Measurements from ENCODE around the gene CDC20. TPM values are rescaled to one million over a fixed set of nuclear protein-coding genes. Genes with fewer than 3 reads are reported as not detected.

The CDC20 gene
- total and polyA plus RNA-seq, 2 donors (not counting 1 experiment from before 2014, with no cell fraction given): 1.1 to 1.5 TPM

DNA sequence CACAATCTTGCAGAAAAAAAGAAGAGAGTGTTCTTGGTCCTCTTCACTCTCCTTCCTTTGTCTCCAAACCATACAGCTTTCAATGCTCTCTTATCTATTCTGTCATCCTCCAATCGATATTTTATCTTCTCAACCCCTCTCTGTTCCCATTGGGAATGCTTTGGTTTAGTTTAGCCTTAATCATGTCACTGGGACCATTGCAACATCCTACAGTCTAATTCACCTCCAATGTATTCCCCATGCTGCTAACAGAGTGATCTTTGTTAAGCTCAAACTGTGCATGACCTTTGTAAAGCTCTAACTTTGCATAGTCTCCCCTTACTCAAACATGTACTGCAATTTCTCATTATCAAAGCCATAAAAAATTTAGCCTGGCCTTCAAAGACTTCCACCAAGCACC lies 18.2 kb upstream of the CDC20 start:
- no peaks in the 10 kb centered on the region for H3K9me3 ChIP-seq (ENCODE audit: control extremely low read depth in 1 of 3, control insufficient read depth in 2 of 3, insufficient read depth in 1 of 3, low read length in 2 of 3)
- ATAC-seq (ENCODE audit: low read depth) (no peak), DNase-seq (no peak)
- no CpG with 5 or more reads among the region's 1 CpG for WGBS (ENCODE audit: insufficient coverage)
- no peaks in the 10 kb centered on the region for H3K4me1 Mint-ChIP-seq
- H3K27me3 Mint-ChIP-seq: no peaks in the 10 kb centered on the region
- CTCF ChIA-PET: interaction anchor here (1.0 kb wide), 1 partner anchor 74 kb away, joined by 3 read pairs; no protein-coding TSS in a partner anchor
- H3K27ac Mint-ChIP-seq: no peak overlapping the region
- H3K4me1 ChIP-seq (ENCODE audit: control insufficient read depth in 2 of 2, insufficient read depth in 2 of 2, low read length in 2 of 2): no peaks in the 10 kb centered on the region
- H3K4me3 ChIP-seq (ENCODE audit: control extremely low read depth in 1 of 5, extremely low read depth in 1 of 5, insufficient read depth in 1 of 5, low read depth in 2 of 5, low read length in 4 of 5): no peak overlapping the region
- POLR2A ChIA-PET: no interaction called here
- peaks cover 0 to 3% (median 0%) of the 10 kb centered on the region in 4 experiments for H3K27me3 ChIP-seq (replicated peaks in 1 of 4; ENCODE audit: control extremely low read depth in 1 of 4, control insufficient read depth in 3 of 4, insufficient read depth in 4 of 4, low read length in 3 of 4)
- no peak for TF ChIP-seq EZH2 (IDR thresholded peaks at IDR 0.05; ENCODE audit: borderline replicate concordance, insufficient read depth, low read depth, low read length, poor library complexity, severe bottlenecking)
- TF ChIP-seq, protein P1, sequence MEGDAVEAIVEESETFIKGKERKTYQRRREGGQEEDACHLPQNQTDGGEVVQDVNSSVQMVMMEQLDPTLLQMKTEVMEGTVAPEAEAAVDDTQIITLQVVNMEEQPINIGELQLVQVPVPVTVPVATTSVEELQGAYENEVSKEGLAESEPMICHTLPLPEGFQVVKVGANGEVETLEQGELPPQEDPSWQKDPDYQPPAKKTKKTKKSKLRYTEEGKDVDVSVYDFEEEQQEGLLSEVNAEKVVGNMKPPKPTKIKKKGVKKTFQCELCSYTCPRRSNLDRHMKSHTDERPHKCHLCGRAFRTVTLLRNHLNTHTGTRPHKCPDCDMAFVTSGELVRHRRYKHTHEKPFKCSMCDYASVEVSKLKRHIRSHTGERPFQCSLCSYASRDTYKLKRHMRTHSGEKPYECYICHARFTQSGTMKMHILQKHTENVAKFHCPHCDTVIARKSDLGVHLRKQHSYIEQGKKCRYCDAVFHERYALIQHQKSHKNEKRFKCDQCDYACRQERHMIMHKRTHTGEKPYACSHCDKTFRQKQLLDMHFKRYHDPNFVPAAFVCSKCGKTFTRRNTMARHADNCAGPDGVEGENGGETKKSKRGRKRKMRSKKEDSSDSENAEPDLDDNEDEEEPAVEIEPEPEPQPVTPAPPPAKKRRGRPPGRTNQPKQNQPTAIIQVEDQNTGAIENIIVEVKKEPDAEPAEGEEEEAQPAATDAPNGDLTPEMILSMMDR (IDR thresholded peaks at IDR 0.05): no peak
- intact Hi-C loops (cut with micrococcal nuclease): no loop called here
- no peaks in the 10 kb centered on the region for H4K20me1 ChIP-seq (ENCODE audit: control insufficient read depth, insufficient read depth, low read length, poor library complexity, severe bottlenecking)
- H3K27ac ChIP-seq (ENCODE audit: low read length in 2 of 2): no peak overlapping the region
- no peaks in the 10 kb centered on the region for H3K9me3 Mint-ChIP-seq (ENCODE audit: insufficient read depth)
- H3K79me2 ChIP-seq (ENCODE audit: control insufficient read depth, insufficient read depth, low read length): no peaks in the 10 kb centered on the region
- no peak overlapping the region for H3K9ac ChIP-seq (ENCODE audit: low read length)
- no peak overlapping the region for H3K4me3 Mint-ChIP-seq
- no peaks in the 10 kb centered on the region for H3K36me3 ChIP-seq (replicated peaks in 1 of 2; ENCODE audit: control extremely low read depth in 1 of 2, control insufficient read depth in 1 of 2, extremely low read depth in 1 of 2, insufficient read depth in 2 of 2, low read length in 1 of 2)
- H3K4me2 ChIP-seq (replicated peaks; ENCODE audit: low read depth, low read length, poor library complexity, severe bottlenecking): no peak overlapping the region
- H2AFZ ChIP-seq (ENCODE audit: insufficient read depth, low read depth, low read length, poor library complexity, severe bottlenecking): no peak overlapping the region

GRCh38 chr1:43344267-43344850 lies 14.4 kb upstream of the CDC20 start:
- H3K4me3 ChIP-seq (ENCODE audit: control extremely low read depth in 1 of 5, extremely low read depth in 1 of 5, insufficient read depth in 1 of 5, low read depth in 2 of 5, low read length in 4 of 5): no peak overlapping the region
- H3K27me3 ChIP-seq (replicated peaks in 1 of 4; ENCODE audit: control extremely low read depth in 1 of 4, control insufficient read depth in 3 of 4, insufficient read depth in 4 of 4, low read length in 3 of 4): no peaks in the 10 kb centered on the region
- H3K36me3 ChIP-seq (replicated peaks in 1 of 2; ENCODE audit: control extremely low read depth in 1 of 2, control insufficient read depth in 1 of 2, extremely low read depth in 1 of 2, insufficient read depth in 2 of 2, low read length in 1 of 2): no peaks in the 10 kb centered on the region
- TF ChIP-seq, protein P1 (IDR thresholded peaks at IDR 0.05): no peak
- no peak for TF ChIP-seq EZH2 (IDR thresholded peaks at IDR 0.05; ENCODE audit: borderline replicate concordance, insufficient read depth, low read depth, low read length, poor library complexity, severe bottlenecking)
- POLR2A ChIA-PET: no interaction called here
- intact Hi-C loops (cut with micrococcal nuclease): no loop called here
- ATAC-seq (ENCODE audit: low read depth): no peak
- no peaks in the 10 kb centered on the region for H3K4me1 ChIP-seq (ENCODE audit: control insufficient read depth in 2 of 2, insufficient read depth in 2 of 2, low read length in 2 of 2)
- no peak overlapping the region for H3K27ac Mint-ChIP-seq
- no peak overlapping the region for H3K9ac ChIP-seq (ENCODE audit: low read length)
- DNase-seq: no peak
- H3K9me3 Mint-ChIP-seq (ENCODE audit: insufficient read depth): no peaks in the 10 kb centered on the region
- no peak overlapping the region for H2AFZ ChIP-seq (ENCODE audit: insufficient read depth, low read depth, low read length, poor library complexity, severe bottlenecking)
- H3K27ac ChIP-seq (ENCODE audit: low read length in 2 of 2): no peak overlapping the region
- WGBS (ENCODE audit: insufficient coverage): 94% methylated on average over 4 of the region's 4 CpGs
- H4K20me1 ChIP-seq (ENCODE audit: control insufficient read depth, insufficient read depth, low read length, poor library complexity, severe bottlenecking): no peaks in the 10 kb centered on the region
- no peaks in the 10 kb centered on the region for H3K9me3 ChIP-seq (ENCODE audit: control extremely low read depth in 1 of 3, control insufficient read depth in 2 of 3, insufficient read depth in 1 of 3, low read length in 2 of 3)
- no peak overlapping the region for H3K4me3 Mint-ChIP-seq
- no peaks in the 10 kb centered on the region for H3K79me2 ChIP-seq (ENCODE audit: control insufficient read depth, insufficient read depth, low read length)
- no peaks in the 10 kb centered on the region for H3K27me3 Mint-ChIP-seq
- CTCF ChIA-PET: no interaction called here
- peaks cover 6% of the 10 kb centered on the region for H3K4me1 Mint-ChIP-seq
- H3K4me2 ChIP-seq (replicated peaks; ENCODE audit: low read depth, low read length, poor library complexity, severe bottlenecking): no peak overlapping the region
